Peyer's patch (tissue), 4 donors: ENCODE results near the gene CRYM. TPM values are rescaled to one million over a fixed set of nuclear protein-coding genes. Genes with fewer than 3 reads are reported as not detected.

Experiments
- DNase-seq, 3 donors: peaks; one replicate each; pipeline ENCODE4 v3.0.0-alpha.2; 2017 to 2019
- H3K27ac ChIP-seq, 4 donors: fragments of 200-600 bp; sonication (generic); one replicate each; pipeline ENCODE4 v1.5.1; 2016 to 2019
- H3K27me3 ChIP-seq, 2 donors: fragments of 200-600 bp; sonication (generic); one replicate each; pipeline ENCODE4 v1.5.1; 2019
- H3K36me3 ChIP-seq, 3 donors: fragments of 200-600 bp; sonication (generic); one replicate each; pipeline ENCODE4 v1.5.1; 2016 to 2019
- H3K4me1 ChIP-seq, 4 donors: fragments of 200-600 bp; sonication (generic); one replicate each; pipeline ENCODE4 v1.5.1; 2016 to 2019
- H3K4me3 ChIP-seq, 4 donors: fragments of 200-600 bp; sonication (generic); 1 replicate in 3 of 4; 2 replicates in 1 of 4; pipeline ENCODE4 v1.5.1; 2016 to 2019; ENCODE audit warnings: mild to moderate bottlenecking in 1 of 4
- H3K9me3 ChIP-seq, 4 donors: fragments of 200-600 bp; sonication (generic); one replicate each; pipeline ENCODE4 v1.5.1; 2016 to 2019; ENCODE audit warnings: mild to moderate bottlenecking in 1 of 4
- POLR2A ChIP-seq, 2 donors: fragments of 450-650 bp; IDR thresholded peaks; one replicate each; pipeline ENCODE4 v1.5.1; 2017; ENCODE audit warnings: antibody characterized with exemption in 2 of 2, mild to moderate bottlenecking in 2 of 2, moderate library complexity in 2 of 2
- total RNA-seq, 4 donors: library from RNA; depleted of rRNA; stranded (reverse); fragments of >200 nt; gene quantifications; one replicate each; pipeline ENCODE4 v1.1.0, GENCODE V29; 2016
- TF ChIP-seq, protein P1 (sequence below), 6 experiments: fragments of 450-650 bp in 4 of 6; fragments of 200-600 bp in 2 of 6; sonication (generic) in 1 of 6; IDR thresholded peaks; one replicate each; pipeline ENCODE4 v1.5.1; 2017 to 2019; ENCODE audit warnings: antibody characterized with exemption in 6 of 6, mild to moderate bottlenecking in 3 of 6, moderate library complexity in 1 of 6

The CRYM gene
- total RNA-seq, 4 donors from 2014 or later: 6.4 to 11.6 (median 9.1) TPM; not detected in 1

DNA sequence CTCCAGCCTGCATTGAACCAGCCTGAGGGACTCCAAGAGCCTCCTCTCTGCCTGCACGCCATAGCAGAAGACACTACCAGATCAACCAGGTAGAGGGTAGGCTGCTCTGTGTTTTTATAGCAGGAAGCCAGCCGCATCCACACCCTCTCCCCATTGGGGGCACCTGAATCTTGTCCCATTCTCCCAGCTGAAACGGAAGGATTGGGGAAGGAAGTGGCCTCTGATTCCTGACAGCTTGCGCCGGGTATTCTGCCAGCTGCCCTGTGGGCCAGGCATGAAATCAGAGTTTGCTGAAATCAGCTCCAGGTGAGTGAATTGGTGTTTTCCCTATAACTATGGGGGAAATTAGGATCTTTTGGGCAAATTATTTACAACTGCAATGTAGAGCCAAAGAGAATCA, 66.6 kb downstream of the CRYM start, which contains the start of gene ZP2:
Gene ZP2, minus strand, starts transcription at position 89 of the 400 bp plus-strand sequence. Its CDS starts 27 bp downstream, at position 62.
- H3K36me3 ChIP-seq: no peaks in the 10 kb centered on the region
- no peak for DNase-seq
- no peaks in the 10 kb centered on the region for H3K9me3 ChIP-seq
- H3K27ac ChIP-seq: no peak within 1 kb of the TSS
- H3K4me3 ChIP-seq: no peak within 1 kb of the TSS
- TF ChIP-seq, protein P1, sequence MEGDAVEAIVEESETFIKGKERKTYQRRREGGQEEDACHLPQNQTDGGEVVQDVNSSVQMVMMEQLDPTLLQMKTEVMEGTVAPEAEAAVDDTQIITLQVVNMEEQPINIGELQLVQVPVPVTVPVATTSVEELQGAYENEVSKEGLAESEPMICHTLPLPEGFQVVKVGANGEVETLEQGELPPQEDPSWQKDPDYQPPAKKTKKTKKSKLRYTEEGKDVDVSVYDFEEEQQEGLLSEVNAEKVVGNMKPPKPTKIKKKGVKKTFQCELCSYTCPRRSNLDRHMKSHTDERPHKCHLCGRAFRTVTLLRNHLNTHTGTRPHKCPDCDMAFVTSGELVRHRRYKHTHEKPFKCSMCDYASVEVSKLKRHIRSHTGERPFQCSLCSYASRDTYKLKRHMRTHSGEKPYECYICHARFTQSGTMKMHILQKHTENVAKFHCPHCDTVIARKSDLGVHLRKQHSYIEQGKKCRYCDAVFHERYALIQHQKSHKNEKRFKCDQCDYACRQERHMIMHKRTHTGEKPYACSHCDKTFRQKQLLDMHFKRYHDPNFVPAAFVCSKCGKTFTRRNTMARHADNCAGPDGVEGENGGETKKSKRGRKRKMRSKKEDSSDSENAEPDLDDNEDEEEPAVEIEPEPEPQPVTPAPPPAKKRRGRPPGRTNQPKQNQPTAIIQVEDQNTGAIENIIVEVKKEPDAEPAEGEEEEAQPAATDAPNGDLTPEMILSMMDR (IDR thresholded peaks at IDR 0.05): no peak
- no peak for TF ChIP-seq POLR2A (IDR thresholded peaks at IDR 0.05)
- H3K4me1 ChIP-seq: no peaks in the 10 kb centered on the region
- no peaks in the 10 kb centered on the region for H3K27me3 ChIP-seq

Other genes with a start within 250 kb of the CRYM start
- gene DNAH3, start 127.4 kb downstream of the CRYM start, total RNA-seq: 1 to 10 TPM; 2.1 to 6.7 (median 4.5) TPM
- gene LDAF1, start 119.6 kb downstream of the CRYM start, total RNA-seq: 10 to 100 TPM; 19.0 to 41.5 (median 28.1) TPM
- 1 to 10 TPM in 1 of 4 donors, under 1 TPM in 1, not detected in 2; 0.54 to 2.3 TPM for gene ZP2, start 66.7 kb downstream of the CRYM start, total RNA-seq
- gene ANKS4B, start 44.6 kb downstream of the CRYM start, total RNA-seq: 100 to 1,000 TPM in 1 of 4 donors, 10 to 100 TPM in 3; 24.8 to 104 (median 90.3) TPM